T-helper 22 cell (primary cell): ENCODE results near the gene LONP1.

ENCODE experiments used
- DNase-seq: peaks from one replicate; pipeline ENCODE4 v3.0.0-alpha.2; 2020; ENCODE audit warnings: low read depth

Gene LONP1

DNA sequence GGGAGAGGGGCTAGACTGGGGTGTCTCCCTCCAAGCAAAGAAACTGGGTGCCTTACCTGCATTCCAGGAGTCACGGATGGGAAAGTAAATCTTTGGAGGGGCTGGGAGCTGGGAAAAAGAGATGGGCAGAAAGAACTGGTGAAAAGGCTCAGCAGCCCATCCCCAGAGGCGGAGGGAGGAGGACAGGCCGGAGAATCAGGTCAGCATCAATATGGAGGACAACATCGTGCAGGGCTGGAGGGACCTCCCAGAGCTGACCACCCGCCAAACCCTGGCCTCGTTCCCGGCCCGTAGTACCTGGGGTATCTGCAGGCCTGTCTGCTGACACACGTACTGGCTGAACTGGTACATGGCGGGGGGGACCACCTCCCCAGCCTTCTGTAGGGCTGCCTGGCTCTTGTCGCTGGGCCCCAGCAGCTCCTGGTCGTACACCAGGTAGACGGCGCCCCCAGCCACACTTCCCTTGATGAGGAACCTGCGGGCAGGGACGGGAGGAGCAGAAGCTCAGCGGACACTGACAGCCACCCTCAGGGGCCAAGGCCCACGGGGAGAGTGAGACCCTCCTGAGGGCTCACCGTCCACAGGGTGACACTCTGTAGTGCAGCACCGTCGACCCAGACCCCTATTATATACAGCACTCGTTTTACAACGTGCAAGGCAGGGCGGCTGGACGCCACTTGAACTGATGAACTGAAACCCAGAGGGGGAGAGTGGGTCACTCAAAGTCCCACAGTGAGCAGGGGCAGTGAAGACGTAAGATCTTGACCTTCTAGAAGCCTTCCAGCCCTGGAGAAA lies 40.5 kb downstream of the LONP1 start:
- DNase-seq: no peak

DNA sequence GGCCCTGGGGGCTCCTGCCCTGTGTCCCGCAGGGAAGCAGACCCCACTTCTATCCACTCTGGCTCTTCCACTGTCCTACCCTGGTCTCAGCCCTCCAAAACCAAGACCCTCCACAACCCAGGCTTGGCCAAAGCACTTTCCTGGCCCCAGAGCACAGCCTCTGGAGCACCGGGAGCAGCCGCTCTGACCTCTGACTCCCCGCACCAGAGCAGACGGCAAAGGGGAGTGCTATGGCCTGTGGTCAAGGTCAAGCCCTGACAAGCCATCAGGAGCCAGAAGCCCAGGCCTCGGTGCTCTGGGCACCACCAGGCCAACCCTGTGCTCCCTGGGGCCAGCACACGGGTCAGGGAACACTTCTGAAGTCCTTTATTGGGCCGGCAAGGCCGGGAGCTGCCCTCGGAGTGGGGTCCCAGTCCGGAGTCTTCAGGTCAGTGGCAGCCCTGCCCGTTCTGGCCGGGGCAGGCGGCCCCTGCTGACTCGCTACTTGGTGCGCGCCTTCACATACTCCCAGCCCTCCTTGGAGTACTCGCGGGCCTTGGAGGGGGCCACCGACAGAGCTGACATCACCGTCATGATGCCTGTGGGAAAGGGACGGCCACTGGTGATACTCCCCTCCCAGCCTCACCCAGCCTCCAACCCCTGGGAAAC lies 41.8 kb downstream of the LONP1 start:
- DNase-seq: no peak

- DNase-seq: no peak
Observed at GRCh38 chr19:5677580-5677979, 42.4 kb downstream of the LONP1 start.

- no peak for DNase-seq
Observed at GRCh38 chr19:5677136-5677535, 42.8 kb downstream of the LONP1 start.

- DNase-seq: no peak
Observed at GRCh38 chr19:5676772-5677105, 43.2 kb downstream of the LONP1 start.

GRCh38 chr19:5676105-5676771 lies 43.7 kb downstream of the LONP1 start:
- DNase-seq: no peak

- DNase-seq: no peak
Observed at GRCh38 chr19:5674714-5675113, 45.2 kb downstream of the LONP1 start.

- no peak for DNase-seq
Observed at GRCh38 chr19:5673752-5674151, 46.2 kb downstream of the LONP1 start.

DNA sequence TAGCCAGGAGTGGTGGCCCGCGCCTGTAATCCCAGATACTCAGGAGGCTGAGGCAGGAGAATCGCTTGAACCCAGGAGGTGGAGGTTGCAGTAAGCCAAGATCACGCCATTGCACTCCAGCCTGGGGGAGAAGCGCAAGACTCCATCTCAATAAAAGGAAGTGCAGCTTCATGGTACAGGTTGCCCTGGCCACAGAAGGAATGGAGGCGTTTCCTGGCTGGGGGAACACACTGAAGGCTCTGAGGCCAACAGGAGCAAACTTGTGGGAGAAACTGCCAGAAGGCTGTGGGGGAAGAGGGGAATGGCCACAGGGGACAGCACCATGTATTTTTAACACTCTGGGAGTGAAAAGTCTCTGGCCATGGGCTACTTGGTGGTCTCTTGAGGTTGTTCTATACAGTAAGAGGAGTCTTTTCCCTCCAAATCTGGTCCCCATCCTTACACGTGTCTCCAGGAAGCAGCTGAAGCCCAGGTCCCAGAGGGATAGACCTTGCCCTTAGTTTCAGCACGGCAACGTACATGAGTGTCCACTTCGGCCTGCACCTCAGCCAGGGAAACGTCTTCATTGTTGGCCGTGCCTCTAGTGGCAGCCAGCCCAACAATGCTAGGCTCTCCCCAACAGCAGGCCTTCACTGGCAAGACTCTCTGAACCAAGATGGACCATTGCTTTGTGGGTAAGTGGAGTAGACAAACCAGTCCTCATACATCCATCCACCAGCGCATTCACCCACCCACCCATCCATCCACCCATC lies 47.1 kb downstream of the LONP1 start:
- DNase-seq: no peak

DNA sequence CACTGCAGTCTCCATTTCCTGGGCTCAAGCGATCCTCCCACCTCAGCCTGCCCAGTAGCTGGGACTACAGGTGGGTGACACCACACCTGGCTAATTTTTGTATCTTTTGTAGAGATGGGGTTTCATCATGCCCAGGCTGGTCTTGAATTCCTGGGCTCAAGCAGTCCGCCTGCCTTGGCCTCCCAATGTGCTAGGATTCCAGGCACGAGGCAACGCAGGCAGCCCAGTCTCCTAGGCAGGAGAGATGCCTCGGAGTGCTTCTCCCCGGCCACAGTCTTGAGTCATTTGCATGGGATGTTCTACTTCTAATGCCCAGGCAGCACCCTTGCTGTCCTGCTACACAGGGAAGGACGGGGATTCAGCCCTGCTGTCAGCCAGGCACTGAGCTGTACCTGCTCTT lies 48.3 kb downstream of the LONP1 start:
- DNase-seq: no peak

- no peak for DNase-seq
Observed at GRCh38 chr19:5669212-5669611, 50.7 kb downstream of the LONP1 start.

GRCh38 chr19:5667751-5668271 lies 52.1 kb downstream of the LONP1 start:
- no peak for DNase-seq

DNA sequence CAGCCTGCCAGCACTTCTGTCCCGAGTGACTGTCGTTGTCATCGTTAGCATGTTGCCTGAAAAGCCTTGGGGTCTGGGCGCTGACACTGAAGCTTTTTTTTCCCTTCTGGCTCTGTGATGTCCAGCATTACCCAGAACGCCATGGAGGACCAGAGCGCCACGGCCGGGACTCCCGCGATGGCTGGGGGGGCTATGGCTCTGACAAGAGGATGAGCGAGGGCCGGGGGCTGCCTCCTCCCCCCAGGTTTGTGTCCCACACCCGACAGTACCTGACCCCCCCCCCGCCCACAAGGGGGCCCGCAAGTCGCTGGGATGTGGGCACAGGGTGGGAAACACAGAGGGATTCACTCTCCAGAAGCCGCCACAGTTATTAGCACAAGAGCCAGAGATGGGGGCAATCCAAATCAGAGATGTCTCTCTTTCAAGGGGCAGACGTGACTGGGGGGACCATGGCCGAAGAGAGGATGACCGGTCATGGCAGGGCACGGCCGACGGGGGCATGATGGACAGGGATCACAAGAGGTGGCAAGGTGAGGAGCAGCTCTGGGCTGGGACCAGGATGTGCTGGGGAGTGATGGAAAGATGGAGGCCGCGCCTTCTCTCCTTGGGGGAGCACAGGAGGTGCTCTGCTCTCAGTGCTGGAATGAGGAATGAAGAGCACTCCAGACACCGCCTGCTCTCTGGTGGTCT lies 52.9 kb downstream of the LONP1 start:
- no peak for DNase-seq

GRCh38 chr19:5665781-5666513 lies 54.0 kb downstream of the LONP1 start:
- no peak for DNase-seq

DNA sequence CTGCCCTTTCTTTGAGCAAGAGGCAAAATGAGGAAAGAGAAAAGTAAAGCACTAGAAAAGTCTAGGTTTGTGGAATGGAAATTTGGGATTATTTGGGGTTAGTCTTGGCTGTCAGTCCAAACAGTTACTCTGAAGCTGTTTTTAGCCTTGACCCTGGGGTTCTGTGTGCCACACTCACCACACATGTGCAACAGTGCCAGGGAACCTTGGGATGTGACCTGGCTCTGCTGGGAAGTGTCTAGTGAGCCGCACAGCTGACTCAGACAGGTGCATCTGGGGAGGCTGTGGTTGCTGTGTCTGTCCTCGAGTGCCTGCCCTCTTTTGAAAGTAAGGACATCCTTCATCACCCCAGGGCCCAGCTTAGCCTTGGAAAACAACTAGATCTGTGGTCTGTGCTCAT lies 55.4 kb downstream of the LONP1 start:
- DNase-seq: no peak

GRCh38 chr19:5663904-5664303 lies 56.0 kb downstream of the LONP1 start:
- DNase-seq: no peak

DNA sequence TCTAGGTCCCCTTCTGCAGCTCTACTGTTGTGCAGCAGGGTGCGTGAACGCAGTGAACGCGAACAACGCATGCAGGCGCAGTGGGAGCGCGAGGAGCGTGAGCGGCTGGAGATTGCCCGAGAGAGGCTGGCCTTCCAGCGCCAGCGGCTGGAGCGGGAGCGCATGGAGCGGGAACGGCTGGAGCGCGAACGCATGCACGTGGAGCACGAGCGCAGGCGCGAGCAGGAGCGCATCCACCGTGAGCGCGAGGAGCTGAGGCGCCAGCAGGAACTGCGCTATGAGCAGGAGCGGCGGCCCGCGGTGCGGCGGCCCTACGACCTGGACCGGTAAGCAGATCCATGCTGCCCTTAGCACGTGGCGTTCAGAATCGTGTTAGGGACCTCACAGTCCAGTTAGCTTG lies 58.5 kb downstream of the LONP1 start:
- DNase-seq: no peak

GRCh38 chr19:5655412-5655811 lies 64.5 kb downstream of the LONP1 start:
- no peak for DNase-seq

DNA sequence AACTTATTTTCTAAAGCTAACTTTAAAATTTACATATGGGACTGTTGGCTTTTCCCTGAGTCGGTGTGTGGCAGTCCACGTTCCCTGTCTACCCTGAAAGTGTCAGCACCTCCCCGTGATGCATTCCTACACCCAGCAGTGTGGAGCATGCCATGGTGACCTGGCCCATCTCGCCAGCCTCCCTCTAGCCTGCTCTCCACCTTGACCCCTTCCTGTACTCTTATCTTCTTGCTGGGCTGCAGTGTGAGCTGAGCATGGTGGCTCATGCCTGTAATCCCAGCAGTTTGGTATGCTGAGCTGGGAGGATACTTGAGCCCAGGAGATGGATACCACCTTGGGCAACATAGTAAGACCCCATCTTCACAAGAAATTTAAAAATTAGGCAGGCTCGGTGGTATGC lies 65.0 kb downstream of the LONP1 start:
- DNase-seq: no peak

DNA sequence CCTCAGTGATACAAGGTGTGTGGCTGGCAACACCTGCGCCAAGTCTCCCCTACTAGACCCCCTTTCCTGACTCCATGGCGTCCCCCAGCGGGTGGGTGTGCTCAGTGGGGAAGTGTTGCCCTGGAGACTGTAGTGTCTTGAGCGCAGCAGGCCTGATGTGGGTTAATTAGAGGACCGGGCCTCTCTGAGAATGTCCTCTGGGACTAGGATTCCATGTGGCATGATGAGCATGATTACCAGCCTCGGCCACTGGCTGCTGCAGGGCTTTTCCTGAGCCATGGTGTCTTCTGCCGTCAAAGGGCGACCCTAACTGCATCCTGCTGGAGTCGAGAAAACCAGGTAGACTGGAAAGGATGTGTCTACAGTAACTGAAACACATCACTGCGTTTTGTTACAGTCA lies 67.7 kb downstream of the LONP1 start:
- DNase-seq: no peak

DNA sequence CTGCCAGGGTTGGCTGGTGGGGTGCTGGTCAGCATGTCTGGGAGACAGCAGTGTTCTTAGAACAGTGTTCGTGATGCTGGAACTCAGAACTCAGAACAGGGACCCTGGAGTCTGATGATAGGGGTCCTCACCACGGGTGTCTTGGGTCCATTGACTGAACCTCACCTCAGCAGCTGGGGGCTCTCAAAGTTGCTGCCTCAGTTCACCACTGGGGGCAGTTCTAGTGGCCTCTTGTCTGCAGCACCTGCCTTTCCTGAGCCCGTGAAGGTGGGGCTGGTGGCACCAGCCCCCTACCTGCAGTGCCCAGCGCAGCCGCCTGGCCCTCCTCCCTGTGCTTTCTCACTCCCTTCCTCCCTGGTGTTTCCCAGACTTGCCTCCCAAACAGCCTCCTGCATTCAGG lies 68.6 kb downstream of the LONP1 start:
- no peak for DNase-seq
